Gastrocnemius medialis (tissue), 4 donors: ENCODE measurements around the gene ZNF484. TPM values are rescaled to one million over a fixed set of nuclear protein-coding genes. Genes with fewer than 3 reads are reported as not detected.
"Not testable (repeated sequence)": the region's sequence is repeated elsewhere in the genome, so short reads cannot be mapped to it uniquely, and the experiment has no call there.

ENCODE experiments used
- ATAC-seq, 2 donors: fragments of 150-250 bp; one replicate each; pipeline ENCODE4 v1.9.1; 2016
- DNase-seq, 2 donors: peaks; one replicate each; pipeline ENCODE4 v3.0.0-alpha.2; 2019
- H3K27ac ChIP-seq, 4 donors: fragments of 200-600 bp; sonication (generic); 1 replicate in 1 of 4; 2 replicates in 3 of 4; pipeline ENCODE4 v1.5.1; 2016 to 2018; ENCODE audit warnings: mild to moderate bottlenecking in 2 of 4, moderate library complexity in 1 of 4
- H3K27me3 ChIP-seq, 3 donors: fragments of 200-600 bp; sonication (generic) in 2 of 3; 1 replicate in 1 of 3; 2 replicates in 2 of 3; pipeline versions ENCODE4 v1.5.1 to v1.6.0; 2016 to 2019; ENCODE audit warnings: mild to moderate bottlenecking in 1 of 3, moderate library complexity in 1 of 3
- H3K36me3 ChIP-seq, 2 donors: fragments of 200-600 bp; sonication (generic) in 1 of 2; one replicate each; pipeline ENCODE4 v1.5.1; 2017 to 2018
- H3K4me1 ChIP-seq, 2 donors: fragments of 200-600 bp; sonication (generic) in 1 of 2; one replicate each; pipeline ENCODE4 v1.5.1; 2016 to 2017; ENCODE audit warnings: mild to moderate bottlenecking in 2 of 2
- H3K4me3 ChIP-seq, 4 donors: fragments of 200-600 bp; sonication (generic) in 3 of 4; 1 replicate in 1 of 4; 2 replicates in 3 of 4; pipeline ENCODE4 v1.5.1; 2016 to 2019; ENCODE audit warnings: mild to moderate bottlenecking in 2 of 4
- H3K9me3 ChIP-seq, 3 donors: fragments of 200-600 bp; sonication (generic) in 2 of 3; 1 replicate in 1 of 3; 2 replicates in 2 of 3; pipeline ENCODE4 v1.5.1; 2016 to 2019
- POLR2A ChIP-seq, 2 donors: fragments of 450-650 bp; IDR thresholded peaks; one replicate each; pipeline ENCODE4 v1.6.1; 2017; ENCODE audit warnings: antibody characterized with exemption in 2 of 2, mild to moderate bottlenecking in 2 of 2, moderate library complexity in 2 of 2
- in situ Hi-C, 4 donors: fragments of 200-750 bp; cut with MboI; loops; one replicate each; pipeline versions ENCODE4 v1.15.0 to v1.8.0; 2017; ENCODE audit warnings: low sequenced_read_pairs in 4 of 4
- intact Hi-C: fragments of 100-400 bp; cut with DNase I; formaldehyde crosslinking; loops from one replicate; pipeline ENCODE4 v1.15.1; 2023; ENCODE audit warnings: low total_unique reads
- total RNA-seq, 4 donors: library from RNA; depleted of rRNA; stranded (reverse); fragments of >200 nt; gene quantifications; one replicate each; pipeline versions ENCODE4 v1.1.0 to v1.2.3, GENCODE V29; 2016
- TF ChIP-seq, protein P1 (sequence below), 5 experiments: fragments of 450-650 bp in 3 of 5; fragments of 200-600 bp in 2 of 5; sonication (generic) in 2 of 5; IDR thresholded peaks in 4 of 5; conservative IDR thresholded peaks in 1 of 5; 1 replicate in 4 of 5; 2 replicates in 1 of 5; pipeline ENCODE4 v1.5.1; 2016 to 2019; ENCODE audit warnings: antibody characterized with exemption in 5 of 5, mild to moderate bottlenecking in 3 of 5, moderate library complexity in 3 of 5

The ZNF484 gene
- total RNA-seq, 4 donors from 2014 or later = 2.8 to 7.3 (median 4.1) TPM

DNA sequence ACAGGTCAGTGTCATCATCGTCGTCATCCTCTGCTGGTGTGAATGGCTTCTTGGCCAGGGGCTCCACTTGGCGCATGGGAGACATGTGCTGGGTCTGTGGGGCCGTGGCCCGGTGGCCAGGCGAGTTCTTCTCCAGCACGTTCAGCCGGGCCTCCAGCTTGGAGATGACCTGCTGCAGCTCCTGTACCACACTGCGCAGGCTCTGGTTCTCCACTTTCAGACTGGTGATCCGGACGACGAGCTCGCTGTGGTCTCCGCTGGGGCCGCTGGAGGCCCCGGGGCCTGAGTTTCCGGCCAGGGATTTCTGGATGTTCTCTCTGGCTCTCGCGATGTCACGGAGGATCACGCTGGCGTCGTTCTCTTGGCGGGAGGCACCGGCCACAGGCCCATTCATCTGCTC is 40.6 kb downstream of the ZNF484 start:
- in situ Hi-C loops (no loop called here), intact Hi-C loops (no loop called here)
- Histone ChIP-seq H3K27me3 (no peaks in the 10 kb centered on the region), H3K4me3 (no peak overlapping the region), H3K4me1 (no peaks in the 10 kb centered on the region), H3K36me3 (no peaks in the 10 kb centered on the region), H3K27ac (no peak overlapping the region), H3K9me3 (peaks cover 0 to 10% (median 0%) of the 10 kb centered on the region in 3 donors)
- no peak for ATAC-seq
- TF ChIP-seq POLR2A (IDR thresholded peaks at IDR 0.05) = no peak
- TF ChIP-seq, protein P1, sequence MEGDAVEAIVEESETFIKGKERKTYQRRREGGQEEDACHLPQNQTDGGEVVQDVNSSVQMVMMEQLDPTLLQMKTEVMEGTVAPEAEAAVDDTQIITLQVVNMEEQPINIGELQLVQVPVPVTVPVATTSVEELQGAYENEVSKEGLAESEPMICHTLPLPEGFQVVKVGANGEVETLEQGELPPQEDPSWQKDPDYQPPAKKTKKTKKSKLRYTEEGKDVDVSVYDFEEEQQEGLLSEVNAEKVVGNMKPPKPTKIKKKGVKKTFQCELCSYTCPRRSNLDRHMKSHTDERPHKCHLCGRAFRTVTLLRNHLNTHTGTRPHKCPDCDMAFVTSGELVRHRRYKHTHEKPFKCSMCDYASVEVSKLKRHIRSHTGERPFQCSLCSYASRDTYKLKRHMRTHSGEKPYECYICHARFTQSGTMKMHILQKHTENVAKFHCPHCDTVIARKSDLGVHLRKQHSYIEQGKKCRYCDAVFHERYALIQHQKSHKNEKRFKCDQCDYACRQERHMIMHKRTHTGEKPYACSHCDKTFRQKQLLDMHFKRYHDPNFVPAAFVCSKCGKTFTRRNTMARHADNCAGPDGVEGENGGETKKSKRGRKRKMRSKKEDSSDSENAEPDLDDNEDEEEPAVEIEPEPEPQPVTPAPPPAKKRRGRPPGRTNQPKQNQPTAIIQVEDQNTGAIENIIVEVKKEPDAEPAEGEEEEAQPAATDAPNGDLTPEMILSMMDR (IDR thresholded peaks at IDR 0.05 in 4 of 5, conservative IDR thresholded peaks at IDR 0.05 in 1 of 5) = no peak
- DNase-seq = no peak

DNA sequence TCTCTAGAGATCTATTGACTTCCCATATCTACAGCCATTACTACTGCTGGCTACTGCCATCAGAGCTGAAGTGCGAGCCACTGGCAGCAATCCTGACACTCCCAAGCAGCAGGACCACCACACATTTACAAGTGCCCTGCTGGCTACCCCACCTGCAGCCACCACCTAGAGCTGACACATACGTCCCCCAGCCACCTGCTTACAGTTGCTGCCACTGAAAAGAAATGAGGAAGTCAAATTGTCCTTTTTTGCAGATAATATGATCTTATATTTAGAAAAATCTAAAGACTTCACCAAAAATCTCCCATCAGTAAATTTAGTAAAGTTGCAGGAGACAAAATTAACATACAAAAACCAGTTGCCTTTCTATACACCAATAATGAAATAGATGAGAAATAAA is 48.4 kb downstream of the ZNF484 start:
- ATAC-seq (no peak), DNase-seq (no peak)
- Histone ChIP-seq H3K4me3 (no peak overlapping the region), H3K4me1 (no peaks in the 10 kb centered on the region), H3K27me3 (no peaks in the 10 kb centered on the region), H3K27ac (no peak overlapping the region), H3K9me3 (no peaks in the 10 kb centered on the region), H3K36me3 (no peaks in the 10 kb centered on the region)
- intact Hi-C loops = no loop called here
- in situ Hi-C loops = no loop called here
- no peak for TF ChIP-seq POLR2A (IDR thresholded peaks at IDR 0.05)
- TF ChIP-seq, protein P1 (IDR thresholded peaks at IDR 0.05 in 4 of 5, conservative IDR thresholded peaks at IDR 0.05 in 1 of 5) = no peak

DNA sequence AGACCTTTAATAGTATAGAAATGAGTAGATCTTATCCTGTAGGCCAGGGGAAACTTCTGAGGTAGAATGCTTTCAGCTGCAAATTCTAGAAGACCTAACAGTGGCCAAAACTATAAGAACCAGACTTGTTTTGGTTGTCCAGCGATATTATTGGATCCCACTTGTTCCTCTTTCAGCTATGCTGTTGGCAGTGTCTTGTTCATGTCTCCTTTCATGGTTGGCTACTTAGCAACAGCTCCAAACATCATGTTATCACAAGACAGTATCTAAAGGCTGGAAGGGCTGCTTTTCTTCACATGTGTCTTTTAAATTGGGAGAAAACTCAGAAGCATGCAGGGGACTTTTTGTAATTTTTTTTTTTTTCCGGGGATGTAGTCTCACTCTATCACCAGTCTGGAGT is 52.8 kb downstream of the ZNF484 start:
- H3K27me3 ChIP-seq, H3K4me1 ChIP-seq, DNase-seq, intact Hi-C loops, H3K27ac ChIP-seq, ATAC-seq, H3K9me3 ChIP-seq, H3K4me3 ChIP-seq, in situ Hi-C loops, H3K36me3 ChIP-seq: not testable (repeated sequence)

DNA sequence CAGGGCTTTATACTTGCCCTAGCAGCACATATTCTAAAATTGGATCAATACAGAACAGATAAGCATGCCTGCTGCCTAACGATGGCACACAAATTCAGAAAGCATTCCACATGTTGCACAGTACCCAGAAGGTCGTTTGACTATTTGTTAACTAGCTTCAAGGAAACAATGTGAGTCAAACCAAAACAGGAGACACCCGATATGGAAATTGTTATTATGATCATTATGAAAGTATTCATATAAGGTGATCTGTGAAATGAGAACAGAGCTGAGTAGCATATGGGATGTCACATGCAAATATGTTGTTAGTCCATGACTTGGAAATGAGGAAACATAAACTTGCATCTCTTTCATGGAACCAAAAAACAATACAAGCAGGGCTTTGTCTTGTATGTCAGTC is 56.9 kb downstream of the ZNF484 start:
- H3K27me3 ChIP-seq = peaks cover 0 to 6% (median 6%) of the 10 kb centered on the region in 3 donors
- no peak overlapping the region for H3K4me3 ChIP-seq
- in situ Hi-C loops = no loop called here
- H3K27ac ChIP-seq = no peak overlapping the region
- DNase-seq = no peak
- no peaks in the 10 kb centered on the region for H3K4me1 ChIP-seq
- intact Hi-C loops = no loop called here
- no peak for ATAC-seq
- no peaks in the 10 kb centered on the region for H3K36me3 ChIP-seq
- no peaks in the 10 kb centered on the region for H3K9me3 ChIP-seq
- TF ChIP-seq POLR2A (IDR thresholded peaks at IDR 0.05) = no peak
- TF ChIP-seq, protein P1 (IDR thresholded peaks at IDR 0.05 in 4 of 5, conservative IDR thresholded peaks at IDR 0.05 in 1 of 5) = no peak

DNA sequence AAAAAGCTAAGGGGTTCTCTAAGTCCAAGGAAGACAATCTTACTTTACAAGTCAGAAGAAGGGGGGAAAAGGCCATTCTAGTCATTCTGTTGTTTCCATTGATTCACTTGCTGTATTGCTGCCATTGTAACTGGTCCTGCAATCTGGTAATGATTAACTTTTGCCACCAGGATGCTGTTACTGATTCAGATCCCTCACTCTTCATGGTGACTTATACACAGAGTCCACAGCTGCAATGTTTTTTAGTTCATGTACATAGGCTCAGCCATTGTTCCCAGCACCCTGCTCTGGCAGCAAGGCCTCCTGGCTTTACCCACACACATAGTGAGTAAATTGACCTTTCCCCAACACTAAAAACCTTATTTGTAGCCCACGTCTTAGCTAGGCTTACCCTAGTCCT is 57.9 kb downstream of the ZNF484 start:
- H3K36me3 ChIP-seq, H3K27me3 ChIP-seq, ATAC-seq, H3K4me1 ChIP-seq, intact Hi-C loops, DNase-seq, H3K9me3 ChIP-seq, in situ Hi-C loops, H3K4me3 ChIP-seq, H3K27ac ChIP-seq: not testable (repeated sequence)

DNA sequence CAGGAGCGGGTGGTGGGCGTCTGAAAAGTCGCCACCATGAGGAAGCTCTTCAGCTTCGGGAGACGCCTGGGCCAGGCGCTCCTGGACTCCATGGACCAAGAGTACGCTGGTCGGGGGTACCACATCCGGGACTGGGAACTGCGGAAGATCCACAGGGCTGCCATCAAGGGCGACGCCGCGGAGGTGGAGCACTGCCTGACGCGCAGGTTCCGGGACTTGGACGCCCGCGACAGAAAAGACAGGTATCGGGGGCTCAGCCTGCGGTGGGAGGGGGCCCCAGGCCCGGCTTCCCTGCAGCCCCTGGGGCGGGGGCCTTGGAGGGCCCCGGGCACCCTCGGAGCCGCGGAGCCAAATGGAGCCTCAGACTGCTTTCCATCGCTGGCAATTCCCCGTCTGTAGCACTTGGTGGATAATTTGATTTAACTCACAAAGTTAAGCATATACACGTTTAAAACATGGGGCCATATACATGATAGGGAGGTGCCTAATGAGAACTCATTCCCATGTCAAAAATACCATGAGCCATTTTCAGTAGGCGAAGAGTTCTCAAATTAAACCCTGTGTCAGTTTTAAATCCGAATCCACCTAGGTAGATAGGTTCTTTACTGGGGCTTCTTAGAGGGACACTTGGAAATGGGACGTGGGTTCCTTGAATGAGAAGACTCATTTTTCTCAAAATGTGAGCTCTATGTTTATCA is 68.1 kb downstream of the ZNF484 start:
- H3K4me1 ChIP-seq = peaks cover 16 to 30% of the 10 kb centered on the region in 2 donors
- DNase-seq, H3K36me3 ChIP-seq, H3K9me3 ChIP-seq, ATAC-seq, intact Hi-C loops, H3K27ac ChIP-seq, in situ Hi-C loops: not testable (repeated sequence)
- peak overlapping the region in 1 of 4 donors; percentile 30 for H3K4me3 ChIP-seq
- H3K27me3 ChIP-seq = peaks cover 71 to 87% (median 86%) of the 10 kb centered on the region in 3 donors
